ENCODE measurements around the gene TSPAN2. TPM values are rescaled to one million over a fixed set of nuclear protein-coding genes. Genes with fewer than 3 reads are reported as not detected.

TSPAN2 gene
- polyA plus RNA-seq, 1 experiment: 3.9 TPM

DNA sequence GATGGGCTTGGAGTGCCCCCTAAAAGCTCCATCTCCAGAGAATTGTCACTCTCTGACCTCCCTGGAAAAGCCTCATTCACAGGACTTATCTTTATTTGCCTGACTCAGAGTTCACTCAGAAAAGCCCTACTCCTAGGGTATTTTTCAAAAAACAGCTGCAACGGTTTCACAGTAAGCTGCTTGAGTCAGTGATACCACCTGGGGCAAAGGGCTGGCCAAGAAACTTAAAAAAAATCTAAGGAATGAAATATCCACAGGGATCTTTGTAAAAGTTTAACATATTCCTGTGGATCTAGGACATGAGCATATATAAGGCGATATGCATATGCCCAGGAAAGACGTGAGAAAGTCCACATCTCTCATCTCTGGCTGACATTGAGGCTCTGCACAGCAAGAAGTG, 33.8 kb upstream of the TSPAN2 start:
- Histone ChIP-seq H3K4me3 (ENCODE audit: low read depth, low read length) (no peak overlapping the region), H3K36me3 (ENCODE audit: control insufficient read depth, insufficient read depth, low read length) (no peaks in the 10 kb centered on the region), H3K27me3 (ENCODE audit: control insufficient read depth, insufficient read depth, low read length) (no peaks in the 10 kb centered on the region)
- no peak for DNase-seq (ENCODE audit: low read depth)
- POLR2A ChIA-PET: no interaction called here
- TF ChIP-seq, protein P1, sequence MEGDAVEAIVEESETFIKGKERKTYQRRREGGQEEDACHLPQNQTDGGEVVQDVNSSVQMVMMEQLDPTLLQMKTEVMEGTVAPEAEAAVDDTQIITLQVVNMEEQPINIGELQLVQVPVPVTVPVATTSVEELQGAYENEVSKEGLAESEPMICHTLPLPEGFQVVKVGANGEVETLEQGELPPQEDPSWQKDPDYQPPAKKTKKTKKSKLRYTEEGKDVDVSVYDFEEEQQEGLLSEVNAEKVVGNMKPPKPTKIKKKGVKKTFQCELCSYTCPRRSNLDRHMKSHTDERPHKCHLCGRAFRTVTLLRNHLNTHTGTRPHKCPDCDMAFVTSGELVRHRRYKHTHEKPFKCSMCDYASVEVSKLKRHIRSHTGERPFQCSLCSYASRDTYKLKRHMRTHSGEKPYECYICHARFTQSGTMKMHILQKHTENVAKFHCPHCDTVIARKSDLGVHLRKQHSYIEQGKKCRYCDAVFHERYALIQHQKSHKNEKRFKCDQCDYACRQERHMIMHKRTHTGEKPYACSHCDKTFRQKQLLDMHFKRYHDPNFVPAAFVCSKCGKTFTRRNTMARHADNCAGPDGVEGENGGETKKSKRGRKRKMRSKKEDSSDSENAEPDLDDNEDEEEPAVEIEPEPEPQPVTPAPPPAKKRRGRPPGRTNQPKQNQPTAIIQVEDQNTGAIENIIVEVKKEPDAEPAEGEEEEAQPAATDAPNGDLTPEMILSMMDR (IDR thresholded peaks at IDR 0.05; ENCODE audit: insufficient read depth, low read depth, low read length): no peak
- CTCF ChIA-PET: interaction anchor here (0.8 to 4.4 kb wide), 3 partner anchors 10 to 143 kb away, joined by 3 to 22 read pairs (median 4); no protein-coding TSS in a partner anchor

DNA sequence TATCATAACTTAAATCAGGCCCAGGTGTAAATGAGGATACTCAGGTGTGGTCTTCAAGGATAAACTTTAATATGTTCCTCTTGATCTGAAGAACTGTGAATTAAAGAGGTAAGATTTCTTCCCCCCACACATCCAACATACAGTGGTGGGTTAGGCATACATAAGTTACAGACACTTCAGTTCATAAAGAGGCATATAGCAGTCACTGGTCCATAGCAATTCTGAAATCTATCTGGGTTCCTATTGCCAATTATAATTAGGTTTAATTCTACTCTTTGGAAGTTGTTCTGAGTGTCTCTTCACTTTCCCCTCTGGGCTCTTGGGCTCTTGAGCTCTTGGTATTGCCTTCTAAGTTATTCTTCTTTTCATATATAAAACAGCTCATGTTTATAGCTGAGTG, 32.5 kb upstream of the TSPAN2 start:
- Histone ChIP-seq H3K4me3 (ENCODE audit: low read depth, low read length) (no peak overlapping the region), H3K27me3 (ENCODE audit: control insufficient read depth, insufficient read depth, low read length) (no peaks in the 10 kb centered on the region), H3K36me3 (ENCODE audit: control insufficient read depth, insufficient read depth, low read length) (no peaks in the 10 kb centered on the region)
- no peak for DNase-seq (ENCODE audit: low read depth)
- TF ChIP-seq, protein P1 (IDR thresholded peaks at IDR 0.05; ENCODE audit: insufficient read depth, low read depth, low read length): no peak
- CTCF ChIA-PET: interaction anchor here (0.7 to 4.4 kb wide), 2 partner anchors 9 to 474 kb away, joined by 3 to 22 read pairs; no protein-coding TSS in a partner anchor
- POLR2A ChIA-PET: no interaction called here

DNA sequence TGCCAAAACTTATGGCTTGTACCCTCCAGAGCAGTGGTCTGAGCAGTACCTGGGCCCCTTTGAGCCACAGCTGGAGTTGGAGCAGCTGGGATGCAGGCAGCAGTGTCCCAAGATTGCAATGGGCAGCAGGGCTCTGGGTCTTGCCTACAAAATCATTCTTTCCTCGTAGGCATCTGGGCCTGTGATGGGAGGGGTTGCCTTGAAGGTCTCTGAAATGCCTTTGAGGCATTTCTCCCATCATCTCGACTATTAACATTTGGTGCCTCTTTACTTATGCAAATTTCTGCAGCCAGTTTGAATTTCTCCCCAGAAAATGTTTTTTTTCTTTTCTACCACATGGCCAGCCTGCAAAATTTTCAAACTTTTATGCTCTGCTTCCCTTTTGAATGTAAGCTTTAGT, 31.0 kb upstream of the TSPAN2 start:
- DNase-seq (ENCODE audit: low read depth): no peak
- POLR2A ChIA-PET: no interaction called here
- Histone ChIP-seq H3K4me3 (ENCODE audit: low read depth, low read length) (no peak overlapping the region), H3K36me3 (ENCODE audit: control insufficient read depth, insufficient read depth, low read length) (no peaks in the 10 kb centered on the region), H3K27me3 (ENCODE audit: control insufficient read depth, insufficient read depth, low read length) (no peaks in the 10 kb centered on the region)
- CTCF ChIA-PET: no interaction called here
- TF ChIP-seq, protein P1 (IDR thresholded peaks at IDR 0.05; ENCODE audit: insufficient read depth, low read depth, low read length): no peak

DNA sequence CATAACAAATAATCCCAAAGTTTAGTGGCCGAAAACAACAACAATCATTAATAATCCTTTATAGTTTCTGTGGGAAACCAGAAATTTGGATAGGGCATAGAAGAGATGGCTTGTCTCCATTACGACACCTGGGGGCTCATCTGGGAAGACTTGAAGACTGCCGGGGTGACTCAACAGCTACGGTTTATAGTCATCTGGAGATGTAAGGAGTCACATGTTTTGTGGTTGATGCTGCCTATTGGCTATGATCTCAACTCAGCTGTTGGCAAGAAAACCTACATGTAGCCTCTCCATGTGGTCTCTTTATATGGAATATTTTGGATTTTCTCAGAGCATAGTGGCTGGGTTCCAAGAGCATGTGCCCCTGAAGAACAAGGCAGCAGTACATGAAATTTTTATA, 29.3 kb upstream of the TSPAN2 start:
- TF ChIP-seq, protein P1 (IDR thresholded peaks at IDR 0.05; ENCODE audit: insufficient read depth, low read depth, low read length): no peak
- no peaks in the 10 kb centered on the region for H3K36me3 ChIP-seq (ENCODE audit: control insufficient read depth, insufficient read depth, low read length)
- H3K4me3 ChIP-seq (ENCODE audit: low read depth, low read length): no peak overlapping the region
- ChIA-PET POLR2A (no interaction called here), CTCF (interaction anchor here (1.5 to 2.1 kb wide), 3 partner anchors 77 to 477 kb away, joined by 3 to 6 read pairs (median 5); no protein-coding TSS in a partner anchor)
- H3K27me3 ChIP-seq (ENCODE audit: control insufficient read depth, insufficient read depth, low read length): no peaks in the 10 kb centered on the region
- no peak for DNase-seq (ENCODE audit: low read depth)

DNA sequence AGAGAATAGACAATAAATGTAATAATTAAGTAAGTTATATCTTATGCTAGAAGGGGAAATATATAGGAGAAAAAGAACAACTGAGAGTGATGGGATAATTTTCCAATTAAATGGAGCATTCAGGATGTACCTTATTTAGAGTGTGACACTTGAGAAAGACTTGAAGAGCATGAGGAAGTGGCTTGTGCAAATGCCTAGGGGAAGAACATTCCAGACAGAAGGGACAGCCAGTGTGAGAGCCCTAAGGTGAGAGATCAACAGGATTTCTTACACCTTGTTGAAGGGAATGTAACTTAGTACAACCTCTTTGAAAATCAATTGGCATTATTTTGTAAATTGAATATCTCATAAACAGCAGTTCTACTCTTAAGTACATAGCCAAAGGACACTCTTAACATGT, 28.8 kb upstream of the TSPAN2 start:
- no peaks in the 10 kb centered on the region for H3K27me3 ChIP-seq (ENCODE audit: control insufficient read depth, insufficient read depth, low read length)
- ChIA-PET CTCF (interaction anchor here (1.5 to 2.1 kb wide), 3 partner anchors 77 to 478 kb away, joined by 3 to 6 read pairs (median 5); no protein-coding TSS in a partner anchor), POLR2A (no interaction called here)
- no peak for DNase-seq (ENCODE audit: low read depth)
- TF ChIP-seq, protein P1 (IDR thresholded peaks at IDR 0.05; ENCODE audit: insufficient read depth, low read depth, low read length): no peak
- no peak overlapping the region for H3K4me3 ChIP-seq (ENCODE audit: low read depth, low read length)
- no peaks in the 10 kb centered on the region for H3K36me3 ChIP-seq (ENCODE audit: control insufficient read depth, insufficient read depth, low read length)
